ENCODE measurements around the gene TMEM132C. TPM values are rescaled to one million over a fixed set of nuclear protein-coding genes. Genes with fewer than 3 reads are reported as not detected.

Gene TMEM132C
- total RNA-seq, 2 donors from 2014 or later, result 0.46 to 5.3 TPM

GRCh38 chr12:128408669-128409068 is 141.7 kb downstream of the TMEM132C start:
- H3K27ac ChIP-seq, result no peak overlapping the region
- no peaks in the 10 kb centered on the region for H3K4me1 ChIP-seq (replicated peaks)
- H3K36me3 ChIP-seq, result no peaks in the 10 kb centered on the region
- DNase-seq (ENCODE audit: low spot score), result no peak
- TF ChIP-seq, protein P1, sequence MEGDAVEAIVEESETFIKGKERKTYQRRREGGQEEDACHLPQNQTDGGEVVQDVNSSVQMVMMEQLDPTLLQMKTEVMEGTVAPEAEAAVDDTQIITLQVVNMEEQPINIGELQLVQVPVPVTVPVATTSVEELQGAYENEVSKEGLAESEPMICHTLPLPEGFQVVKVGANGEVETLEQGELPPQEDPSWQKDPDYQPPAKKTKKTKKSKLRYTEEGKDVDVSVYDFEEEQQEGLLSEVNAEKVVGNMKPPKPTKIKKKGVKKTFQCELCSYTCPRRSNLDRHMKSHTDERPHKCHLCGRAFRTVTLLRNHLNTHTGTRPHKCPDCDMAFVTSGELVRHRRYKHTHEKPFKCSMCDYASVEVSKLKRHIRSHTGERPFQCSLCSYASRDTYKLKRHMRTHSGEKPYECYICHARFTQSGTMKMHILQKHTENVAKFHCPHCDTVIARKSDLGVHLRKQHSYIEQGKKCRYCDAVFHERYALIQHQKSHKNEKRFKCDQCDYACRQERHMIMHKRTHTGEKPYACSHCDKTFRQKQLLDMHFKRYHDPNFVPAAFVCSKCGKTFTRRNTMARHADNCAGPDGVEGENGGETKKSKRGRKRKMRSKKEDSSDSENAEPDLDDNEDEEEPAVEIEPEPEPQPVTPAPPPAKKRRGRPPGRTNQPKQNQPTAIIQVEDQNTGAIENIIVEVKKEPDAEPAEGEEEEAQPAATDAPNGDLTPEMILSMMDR (IDR thresholded peaks at IDR 0.05), result no peak
- no peak for TF ChIP-seq POLR2AphosphoS5 (IDR thresholded peaks at IDR 0.05)
- TF ChIP-seq POLR2A (IDR thresholded peaks at IDR 0.05), result no peak
- no peaks in the 10 kb centered on the region for H3K9me3 ChIP-seq
- H3K27me3 ChIP-seq (replicated peaks; ENCODE audit: insufficient read depth), result no peaks in the 10 kb centered on the region
- 26% methylated on average over 9 of the region's 9 CpGs for WGBS
- H3K4me3 ChIP-seq, result no peak overlapping the region
- intact Hi-C loops (cut with DNase I), result no loop called here

DNA sequence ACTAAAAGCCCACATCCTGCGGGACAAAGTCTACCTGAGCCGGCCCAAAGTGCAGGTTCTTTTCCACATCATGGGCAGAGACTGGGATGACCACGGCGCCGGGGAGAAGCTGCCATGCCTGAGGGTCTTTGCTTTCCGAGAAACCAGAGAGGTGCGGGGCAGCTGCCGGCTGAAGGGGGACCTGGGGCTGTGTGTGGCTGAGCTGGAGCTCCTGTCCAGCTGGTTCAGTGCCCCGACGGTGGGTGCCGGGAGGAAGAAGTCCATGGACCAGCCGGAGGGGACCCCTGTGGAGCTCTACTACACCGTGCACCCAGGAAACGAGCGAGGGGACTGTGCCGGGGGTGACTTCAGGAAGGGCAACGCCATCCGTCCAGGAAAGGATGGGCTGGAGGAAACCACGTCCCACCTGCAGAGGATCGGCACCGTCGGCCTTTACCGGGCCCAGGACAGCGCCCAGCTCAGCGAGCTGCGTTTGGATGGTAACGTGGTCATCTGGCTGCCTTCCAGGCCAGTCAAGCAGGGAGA is 148.1 kb downstream of the TMEM132C start:
- intact Hi-C loops (cut with DNase I), result no loop called here
- H3K9me3 ChIP-seq, result no peaks in the 10 kb centered on the region
- no peaks in the 10 kb centered on the region for H3K4me1 ChIP-seq (replicated peaks)
- no peak for TF ChIP-seq POLR2AphosphoS5 (IDR thresholded peaks at IDR 0.05)
- TF ChIP-seq, protein P1 (IDR thresholded peaks at IDR 0.05), result no peak
- TF ChIP-seq POLR2A (IDR thresholded peaks at IDR 0.05), result no peak
- DNase-seq (ENCODE audit: low spot score), result no peak
- no peaks in the 10 kb centered on the region for H3K27me3 ChIP-seq (replicated peaks; ENCODE audit: insufficient read depth)
- H3K4me3 ChIP-seq, result no peak overlapping the region
- 93% methylated on average over 27 of the region's 27 CpGs for WGBS
- H3K27ac ChIP-seq, result no peak overlapping the region
- H3K36me3 ChIP-seq, result no peaks in the 10 kb centered on the region

DNA sequence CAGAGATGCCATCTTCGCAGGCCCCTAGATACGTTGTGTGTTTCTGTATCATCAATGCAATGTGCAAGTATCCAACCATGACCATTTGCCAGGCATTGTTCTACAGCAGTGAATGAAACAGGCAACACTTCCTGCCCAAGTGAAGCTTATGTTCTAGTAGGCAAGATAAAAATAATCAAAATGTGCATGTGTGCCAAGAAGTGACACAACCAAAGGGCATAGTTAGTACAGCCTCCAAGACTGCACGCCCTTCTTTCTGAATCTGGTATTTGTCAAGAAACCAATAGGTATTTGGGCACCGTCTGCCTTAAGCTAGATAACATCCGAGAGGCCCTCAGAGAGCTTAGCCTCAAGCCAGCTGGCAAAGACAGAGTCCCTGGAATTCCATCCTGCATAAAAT is 152.0 kb downstream of the TMEM132C start:
- Histone ChIP-seq H3K36me3 (no peaks in the 10 kb centered on the region), H3K4me3 (no peak overlapping the region), H3K27ac (no peak overlapping the region), H3K9me3 (no peaks in the 10 kb centered on the region), H3K27me3 (replicated peaks; ENCODE audit: insufficient read depth) (no peaks in the 10 kb centered on the region), H3K4me1 (replicated peaks) (no peaks in the 10 kb centered on the region)
- WGBS, result 63% methylated on average over 5 of the region's 5 CpGs
- no peak for TF ChIP-seq POLR2A (IDR thresholded peaks at IDR 0.05)
- no peak for TF ChIP-seq POLR2AphosphoS5 (IDR thresholded peaks at IDR 0.05)
- TF ChIP-seq, protein P1 (IDR thresholded peaks at IDR 0.05), result no peak
- no peak for DNase-seq (ENCODE audit: low spot score)
- intact Hi-C loops (cut with DNase I), result no loop called here

DNA sequence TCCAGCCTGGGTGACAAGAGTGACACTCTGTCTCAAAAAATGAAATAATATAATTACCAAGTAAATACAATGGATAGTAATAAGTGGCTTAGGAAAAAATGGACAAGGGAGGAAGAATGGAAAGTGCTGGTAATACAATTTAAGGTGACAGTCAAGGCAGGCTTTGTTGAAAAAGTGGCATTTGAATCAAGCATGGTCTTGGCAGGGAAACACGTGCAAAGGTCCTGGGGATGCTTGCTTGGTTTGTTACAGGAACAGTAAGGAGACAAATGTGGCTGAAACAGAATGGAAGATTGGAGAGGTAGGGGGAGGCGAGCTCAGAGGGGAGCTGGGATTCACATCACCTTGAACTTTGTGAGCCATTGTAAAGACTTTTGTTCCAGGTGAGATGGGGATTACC is 153.2 kb downstream of the TMEM132C start:
- no peaks in the 10 kb centered on the region for H3K9me3 ChIP-seq
- H3K27ac ChIP-seq, result no peak overlapping the region

DNA sequence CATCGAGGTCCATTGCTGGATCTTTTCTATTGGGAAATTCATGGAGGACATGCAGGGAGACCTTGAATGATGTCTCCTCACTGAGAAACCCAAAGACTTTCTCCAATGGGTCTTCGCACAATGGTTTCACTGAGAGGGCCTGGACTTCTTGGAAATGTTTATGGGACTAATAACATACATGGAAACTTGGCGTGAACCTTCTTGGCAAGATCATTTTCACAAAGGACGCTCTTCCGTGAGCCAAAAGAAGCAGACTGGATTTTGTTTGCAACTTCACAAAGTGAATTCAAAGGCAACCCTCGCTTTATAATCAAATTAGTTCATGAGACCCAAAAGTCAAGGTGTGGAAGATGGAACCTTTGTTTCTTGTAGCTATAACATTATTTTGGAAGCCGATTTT is 154.4 kb downstream of the TMEM132C start:
- DNase-seq (ENCODE audit: low spot score), result no peak
- Histone ChIP-seq H3K4me3 (no peak overlapping the region), H3K4me1 (replicated peaks) (no peaks in the 10 kb centered on the region), H3K9me3 (no peaks in the 10 kb centered on the region), H3K27ac (no peak overlapping the region), H3K27me3 (replicated peaks; ENCODE audit: insufficient read depth) (no peaks in the 10 kb centered on the region), H3K36me3 (no peaks in the 10 kb centered on the region)
- no peak for TF ChIP-seq POLR2A (IDR thresholded peaks at IDR 0.05)
- 68% methylated on average over 7 of the region's 7 CpGs for WGBS
- intact Hi-C loops (cut with DNase I), result no loop called here

More for the DNA sequence above, 153.2 kb downstream of the TMEM132C start:
- no peaks in the 10 kb centered on the region for H3K36me3 ChIP-seq
- H3K27me3 ChIP-seq (replicated peaks; ENCODE audit: insufficient read depth), result no peaks in the 10 kb centered on the region
- TF ChIP-seq, protein P1 (IDR thresholded peaks at IDR 0.05), result no peak
- TF ChIP-seq POLR2AphosphoS5 (IDR thresholded peaks at IDR 0.05), result no peak
- no peak for TF ChIP-seq POLR2A (IDR thresholded peaks at IDR 0.05)
- intact Hi-C loops (cut with DNase I), result no loop called here
- no peaks in the 10 kb centered on the region for H3K4me1 ChIP-seq (replicated peaks)
- WGBS, result 92% methylated on average over 2 of the region's 2 CpGs
- no peak overlapping the region for H3K4me3 ChIP-seq
- DNase-seq (ENCODE audit: low spot score), result no peak
